ENCODE data around the gene APOBEC4.

DNA sequence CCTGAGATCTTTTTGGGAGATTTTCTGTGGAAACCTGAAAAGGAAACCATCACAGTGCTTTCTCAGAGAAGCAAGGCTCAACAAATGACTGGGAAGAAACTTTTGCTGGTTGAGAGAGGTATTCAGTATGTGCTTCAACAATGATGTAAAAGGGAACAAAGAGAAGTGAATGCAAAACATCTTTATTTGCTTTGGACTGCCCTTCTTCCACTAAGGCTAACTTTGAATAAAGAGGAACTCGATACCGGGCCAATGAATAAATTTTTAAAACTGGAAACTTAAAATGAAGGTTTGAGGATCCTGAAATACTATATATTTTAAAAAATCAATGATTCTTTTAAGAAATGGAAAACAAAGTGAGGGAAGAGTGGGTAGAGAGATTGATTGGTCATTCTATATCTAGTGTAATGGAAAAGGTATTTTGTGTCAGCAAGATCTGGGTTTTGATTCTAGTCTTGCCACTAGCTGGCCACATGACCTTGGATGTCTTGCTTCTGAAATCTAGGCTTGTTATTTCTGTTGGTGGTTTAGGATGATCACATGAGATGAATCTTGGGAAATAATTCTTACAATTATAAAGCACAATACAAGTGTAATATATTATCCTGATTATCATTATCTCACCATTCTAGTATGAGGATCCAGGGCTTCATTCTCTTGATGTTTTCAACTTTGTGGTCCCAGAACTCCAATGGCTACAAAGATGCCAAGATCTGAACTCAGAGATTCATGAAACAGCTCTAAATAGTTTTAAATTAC, 34.6 kb upstream of the APOBEC4 start:
- TF ChIP-seq, protein P1, sequence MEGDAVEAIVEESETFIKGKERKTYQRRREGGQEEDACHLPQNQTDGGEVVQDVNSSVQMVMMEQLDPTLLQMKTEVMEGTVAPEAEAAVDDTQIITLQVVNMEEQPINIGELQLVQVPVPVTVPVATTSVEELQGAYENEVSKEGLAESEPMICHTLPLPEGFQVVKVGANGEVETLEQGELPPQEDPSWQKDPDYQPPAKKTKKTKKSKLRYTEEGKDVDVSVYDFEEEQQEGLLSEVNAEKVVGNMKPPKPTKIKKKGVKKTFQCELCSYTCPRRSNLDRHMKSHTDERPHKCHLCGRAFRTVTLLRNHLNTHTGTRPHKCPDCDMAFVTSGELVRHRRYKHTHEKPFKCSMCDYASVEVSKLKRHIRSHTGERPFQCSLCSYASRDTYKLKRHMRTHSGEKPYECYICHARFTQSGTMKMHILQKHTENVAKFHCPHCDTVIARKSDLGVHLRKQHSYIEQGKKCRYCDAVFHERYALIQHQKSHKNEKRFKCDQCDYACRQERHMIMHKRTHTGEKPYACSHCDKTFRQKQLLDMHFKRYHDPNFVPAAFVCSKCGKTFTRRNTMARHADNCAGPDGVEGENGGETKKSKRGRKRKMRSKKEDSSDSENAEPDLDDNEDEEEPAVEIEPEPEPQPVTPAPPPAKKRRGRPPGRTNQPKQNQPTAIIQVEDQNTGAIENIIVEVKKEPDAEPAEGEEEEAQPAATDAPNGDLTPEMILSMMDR (IDR thresholded peaks at IDR 0.05), result no peak
- no peak for TF ChIP-seq POLR2A (IDR thresholded peaks at IDR 0.05)

All from body of pancreas (tissue), 4 donors.